Measurements from ENCODE around the gene KLHL26. TPM values are rescaled to one million over a fixed set of nuclear protein-coding genes. Genes with fewer than 3 reads are reported as not detected.

KLHL26 gene
- total RNA-seq, 4 donors from 2014 or later, result 3.8 to 22.2 (median 6.9) TPM

DNA sequence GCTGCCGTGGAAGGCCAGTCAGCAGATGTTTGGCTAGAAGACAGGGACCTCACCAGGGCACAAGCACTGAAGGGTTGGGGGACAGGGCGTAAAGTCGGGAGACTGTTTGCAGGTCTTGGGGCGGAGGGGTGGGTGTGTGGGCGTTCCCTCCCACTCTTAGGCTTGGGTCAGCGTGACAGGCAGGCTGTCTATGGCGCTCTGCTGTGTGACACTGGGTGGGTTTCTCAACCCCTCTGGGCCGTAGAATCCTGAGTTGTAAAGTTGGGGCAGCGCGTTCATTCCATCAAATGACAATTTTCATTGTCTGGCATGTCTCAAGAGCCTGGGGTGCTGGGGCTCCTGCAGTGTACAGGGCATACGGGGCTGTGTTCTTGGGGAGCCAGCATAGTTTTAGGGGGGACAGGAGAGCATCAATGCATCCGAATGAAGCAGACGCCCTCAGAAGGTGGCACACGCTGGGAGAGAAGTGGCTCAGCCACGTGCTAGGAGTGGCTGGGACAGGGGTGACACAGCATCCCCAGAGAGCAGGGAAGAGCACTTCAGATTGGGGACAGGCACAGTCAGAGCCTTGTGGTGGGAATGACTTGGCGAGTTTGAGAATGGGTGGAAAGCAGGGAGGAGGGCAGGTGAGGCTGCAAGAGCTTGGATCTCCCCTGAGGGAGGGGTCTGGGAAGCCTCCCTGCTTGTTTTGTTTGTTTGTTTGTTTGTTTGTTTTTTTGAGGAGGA lies 51.1 kb downstream of the KLHL26 start:
- Histone ChIP-seq H3K4me1 (peaks cover 0 to 6% of the 10 kb centered on the region in 2 donors), H3K27ac (no peak overlapping the region), H3K27me3 (no peaks in the 10 kb centered on the region), H3K4me3 (no peak overlapping the region), H3K36me3 (no peaks in the 10 kb centered on the region), H3K9me3 (no peaks in the 10 kb centered on the region)
- DNase-seq, result no peak
- intact Hi-C loops (cut with DNase I; ENCODE audit: low total_unique reads), result no loop called here
- TF ChIP-seq, protein P1, sequence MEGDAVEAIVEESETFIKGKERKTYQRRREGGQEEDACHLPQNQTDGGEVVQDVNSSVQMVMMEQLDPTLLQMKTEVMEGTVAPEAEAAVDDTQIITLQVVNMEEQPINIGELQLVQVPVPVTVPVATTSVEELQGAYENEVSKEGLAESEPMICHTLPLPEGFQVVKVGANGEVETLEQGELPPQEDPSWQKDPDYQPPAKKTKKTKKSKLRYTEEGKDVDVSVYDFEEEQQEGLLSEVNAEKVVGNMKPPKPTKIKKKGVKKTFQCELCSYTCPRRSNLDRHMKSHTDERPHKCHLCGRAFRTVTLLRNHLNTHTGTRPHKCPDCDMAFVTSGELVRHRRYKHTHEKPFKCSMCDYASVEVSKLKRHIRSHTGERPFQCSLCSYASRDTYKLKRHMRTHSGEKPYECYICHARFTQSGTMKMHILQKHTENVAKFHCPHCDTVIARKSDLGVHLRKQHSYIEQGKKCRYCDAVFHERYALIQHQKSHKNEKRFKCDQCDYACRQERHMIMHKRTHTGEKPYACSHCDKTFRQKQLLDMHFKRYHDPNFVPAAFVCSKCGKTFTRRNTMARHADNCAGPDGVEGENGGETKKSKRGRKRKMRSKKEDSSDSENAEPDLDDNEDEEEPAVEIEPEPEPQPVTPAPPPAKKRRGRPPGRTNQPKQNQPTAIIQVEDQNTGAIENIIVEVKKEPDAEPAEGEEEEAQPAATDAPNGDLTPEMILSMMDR (IDR thresholded peaks at IDR 0.05), result no peak
- TF ChIP-seq POLR2A (IDR thresholded peaks at IDR 0.05), result no peak

DNA sequence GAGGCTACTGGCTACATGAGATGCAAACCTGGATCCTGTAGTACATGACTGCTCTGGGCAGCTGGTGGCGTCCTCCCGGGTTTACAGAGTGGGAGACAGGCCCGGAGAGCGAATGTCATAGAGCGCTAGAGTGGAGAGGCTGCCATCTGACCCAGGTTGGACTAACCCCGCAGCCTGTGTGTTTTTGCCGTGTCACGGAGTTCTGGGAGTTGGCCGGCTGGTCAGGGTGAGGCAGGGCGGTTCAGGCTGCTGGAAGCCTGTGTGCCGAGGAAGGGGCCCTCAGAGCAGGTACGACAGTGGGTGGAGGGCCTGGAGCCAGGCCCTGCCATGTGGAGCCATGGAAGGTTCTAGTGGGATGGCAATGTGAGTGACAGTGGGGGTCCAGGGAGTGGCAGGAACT lies 59.2 kb downstream of the KLHL26 start:
- Histone ChIP-seq H3K36me3 (no peaks in the 10 kb centered on the region), H3K27me3 (no peaks in the 10 kb centered on the region), H3K4me1 (no peaks in the 10 kb centered on the region), H3K9me3 (no peaks in the 10 kb centered on the region), H3K4me3 (no peak overlapping the region), H3K27ac (no peak overlapping the region)
- intact Hi-C loops (cut with DNase I; ENCODE audit: low total_unique reads), result no loop called here
- TF ChIP-seq POLR2A (IDR thresholded peaks at IDR 0.05), result no peak
- TF ChIP-seq, protein P1 (IDR thresholded peaks at IDR 0.05), result no peak
- DNase-seq, result no peak

DNA sequence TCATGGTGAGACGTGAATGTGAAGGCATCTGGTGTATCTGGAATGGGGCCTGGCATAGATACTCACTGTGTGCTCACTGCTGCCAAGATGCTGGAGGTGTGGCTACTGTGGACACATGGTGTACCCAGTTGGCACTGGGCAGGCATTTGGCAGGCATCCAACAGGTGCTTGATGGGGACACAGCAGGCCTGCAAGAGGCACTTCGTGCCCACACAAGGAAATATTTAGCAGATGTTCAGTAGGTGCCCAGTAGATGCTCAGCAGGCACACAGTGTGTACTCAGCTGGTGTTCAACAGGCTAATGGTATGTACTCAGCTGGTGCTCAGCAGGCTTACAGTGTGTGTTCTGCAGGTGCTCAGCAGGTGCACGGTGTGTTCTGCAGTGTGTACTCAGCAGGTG lies 60.9 kb downstream of the KLHL26 start:
- H3K9me3 ChIP-seq, result no peaks in the 10 kb centered on the region
- H3K27ac ChIP-seq, result no peak overlapping the region
- no peaks in the 10 kb centered on the region for H3K27me3 ChIP-seq
- no peaks in the 10 kb centered on the region for H3K36me3 ChIP-seq
- no peak for DNase-seq
- no peak overlapping the region for H3K4me3 ChIP-seq
- TF ChIP-seq, protein P1 (IDR thresholded peaks at IDR 0.05), result no peak
- no peak for TF ChIP-seq POLR2A (IDR thresholded peaks at IDR 0.05)
- H3K4me1 ChIP-seq, result peaks cover 0 to 5% of the 10 kb centered on the region in 2 donors
- intact Hi-C loops (cut with DNase I; ENCODE audit: low total_unique reads), result no loop called here

DNA sequence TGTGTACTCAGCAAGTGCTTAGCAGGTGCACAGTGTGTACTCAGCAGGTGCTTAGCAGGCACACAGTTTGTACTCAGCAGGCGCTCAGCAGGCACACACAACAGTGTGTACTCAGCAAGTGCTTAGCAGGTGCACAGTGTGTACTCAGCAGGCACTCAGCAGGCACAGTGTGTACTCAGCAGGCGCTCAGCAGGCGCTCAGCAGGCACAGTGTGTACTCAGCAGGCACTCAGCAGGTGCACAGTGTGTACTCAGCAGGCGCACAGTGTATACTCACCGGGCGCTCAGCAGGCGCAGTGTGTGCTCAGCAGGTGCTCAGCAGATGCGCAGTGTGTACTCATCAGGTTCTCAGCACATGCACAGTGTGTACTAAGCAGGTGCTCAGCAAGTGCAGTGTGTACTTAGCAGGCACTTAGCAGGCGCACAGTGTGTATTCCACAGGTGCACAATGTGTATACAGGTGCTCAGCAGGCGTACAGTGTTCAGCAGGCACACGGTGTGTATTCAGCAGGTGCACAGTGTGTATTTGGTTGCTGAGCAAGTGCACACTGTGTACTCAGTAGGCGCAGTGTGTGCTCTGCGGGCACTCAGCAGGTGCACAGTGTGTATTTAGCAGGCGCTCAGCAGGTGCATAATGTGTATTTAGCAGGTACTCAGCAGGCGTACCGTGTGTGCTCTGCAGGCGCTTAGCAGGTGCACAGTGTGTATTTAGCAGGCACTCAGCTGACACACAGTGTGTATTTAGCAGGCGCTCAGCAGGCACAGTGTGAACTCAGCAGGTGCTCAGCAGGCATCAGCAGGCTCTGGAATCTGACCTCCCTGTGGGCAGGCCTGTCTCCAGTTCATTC lies 61.7 kb downstream of the KLHL26 start:
- no peaks in the 10 kb centered on the region for H3K36me3 ChIP-seq

More for the DNA sequence above, 61.7 kb downstream of the KLHL26 start:
- no peaks in the 10 kb centered on the region for H3K27me3 ChIP-seq
- H3K9me3 ChIP-seq, result no peaks in the 10 kb centered on the region
- DNase-seq, result no peak
- no peak overlapping the region for H3K27ac ChIP-seq
- H3K4me1 ChIP-seq, result peaks cover 0 to 5% of the 10 kb centered on the region in 2 donors
- no peak overlapping the region for H3K4me3 ChIP-seq
- intact Hi-C loops (cut with DNase I; ENCODE audit: low total_unique reads), result no loop called here
- TF ChIP-seq POLR2A (IDR thresholded peaks at IDR 0.05), result no peak
- TF ChIP-seq, protein P1 (IDR thresholded peaks at IDR 0.05), result no peak

Measured in uterus (tissue), 4 donors.